Endothelial cell of umbilical vein (primary cell): Measurements from ENCODE around the gene SIRPA. TPM values are rescaled to one million over a fixed set of nuclear protein-coding genes. Genes with fewer than 3 reads are reported as not detected.

ENCODE experiments used
- BruUV-seq: library from RNA; stranded (reverse); fragments of 400-500 nt; replicated peaks from 2 replicates; lab custom pipeline; 2021; lab: Mats Ljungman, UMichigan
- CTCF ChIA-PET: fragments of 300-600, 350-600 bp; sonication (Branson Sonifier 250); formaldehyde crosslinking; loops from one replicate; lab custom pipeline; 2021; ENCODE audit warnings: antibody characterized with exemption, inconsistent platforms; lab: Charles Lee
- POLR2A ChIA-PET: fragments of 300-600, 350-600 bp; sonication (Branson Sonifier 250); formaldehyde crosslinking; loops from one replicate; lab custom pipeline; 2021; ENCODE audit warnings: antibody characterized with exemption, inconsistent platforms; lab: Charles Lee
- DNase-seq: peaks from one replicate; pipeline ENCODE4 v3.0.0-alpha.2; 2011; ENCODE audit warnings: low read depth, low spot score
- FAIRE-seq: peaks from 2 replicates; lab custom pipeline; 2011; peaks lifted over from hg19 to GRCh38; lab: Jason Lieb, UNC
- H2AFZ ChIP-seq: 2 replicates; pipeline ENCODE4 v1.6.0; 2012; ENCODE audit warnings: low read depth, low read length, control low read depth, inconsistent platforms
- H3K27ac ChIP-seq: 2 replicates; pipeline ENCODE4 v1.5.1; 2011; ENCODE audit warnings: low read depth, mild to moderate bottlenecking, control low read depth, low read length, moderate library complexity; ENCODE audit not compliant: insufficient read depth
- H3K27me3 ChIP-seq, 2 experiments: 2 replicates each; pipeline versions ENCODE4 v1.6.0 to v1.6.1; 2011; ENCODE audit warnings: low read length in 2 of 2, mixed read lengths in 1 of 2; ENCODE audit not compliant: control insufficient read depth in 2 of 2, insufficient read depth in 2 of 2
- H3K36me3 ChIP-seq, 2 experiments: 2 replicates in 1 of 2; 3 replicates in 1 of 2; pipeline ENCODE4 v1.5.1; 2011; ENCODE audit warnings: low read length in 2 of 2, mild to moderate bottlenecking in 1 of 2, moderate library complexity in 1 of 2; ENCODE audit not compliant: control insufficient read depth in 2 of 2, insufficient read depth in 2 of 2; ENCODE audit errors: extremely low read depth in 1 of 2
- H3K4me1 ChIP-seq: 3 replicates; pipeline ENCODE4 v1.5.1; 2011; ENCODE audit warnings: mild to moderate bottlenecking, low read length; ENCODE audit not compliant: control insufficient read depth, insufficient read depth; ENCODE audit errors: extremely low read depth
- H3K4me2 ChIP-seq: 2 replicates; pipeline ENCODE4 v1.6.1; 2011; ENCODE audit warnings: low read length, control low read depth, mixed read lengths; ENCODE audit not compliant: insufficient read depth
- H3K4me3 ChIP-seq, 3 experiments: fragments of 200-600 bp in 1 of 3; sonication (generic), shearing (Covaris generic) in 1 of 3; replicated peaks in 1 of 3; 2 replicates each; pipeline ENCODE4 v1.5.1; 2011 to 2016; ENCODE audit warnings: control low read depth in 3 of 3, low read length in 3 of 3, mild to moderate bottlenecking in 2 of 3, inconsistent platforms in 1 of 3, low read depth in 1 of 3, moderate library complexity in 1 of 3; ENCODE audit not compliant: insufficient read depth in 1 of 3
- H3K79me2 ChIP-seq: 2 replicates; pipeline ENCODE4 v1.6.0; 2012; ENCODE audit warnings: low read length, inconsistent platforms; ENCODE audit not compliant: control insufficient read depth, insufficient read depth
- H3K9ac ChIP-seq: replicated peaks from 2 replicates; pipeline ENCODE3; 2011; ENCODE audit warnings: low read length, control low read depth; ENCODE audit not compliant: insufficient read depth; ENCODE audit errors: extremely low read depth
- H3K9me1 ChIP-seq: replicated peaks from 3 replicates; pipeline ENCODE4 v1.6.0; 2011; ENCODE audit warnings: mild to moderate bottlenecking, low read length; ENCODE audit not compliant: control insufficient read depth, insufficient read depth; ENCODE audit errors: extremely low read depth
- H3K9me3 ChIP-seq: replicated peaks from 2 replicates; pipeline ENCODE4 v1.5.1; 2012; ENCODE audit warnings: low read length, inconsistent platforms; ENCODE audit not compliant: control insufficient read depth, insufficient read depth
- H4K20me1 ChIP-seq: replicated peaks from 2 replicates; pipeline ENCODE3; 2011; ENCODE audit warnings: mild to moderate bottlenecking, low read length; ENCODE audit not compliant: control insufficient read depth, insufficient read depth; ENCODE audit errors: extremely low read depth
- EZH2 ChIP-seq: IDR thresholded peaks from 2 replicates; pipeline ENCODE4 v1.6.1; 2012; ENCODE audit warnings: borderline replicate concordance, low read depth, mild to moderate bottlenecking, moderate library complexity, low read length, inconsistent platforms; ENCODE audit not compliant: severe bottlenecking
- FOS ChIP-seq: IDR thresholded peaks from 2 replicates; pipeline ENCODE4 v1.6.1; 2011; ENCODE audit warnings: mild to moderate bottlenecking, low read length, moderate library complexity, borderline replicate concordance; ENCODE audit not compliant: insufficient read depth
- GATA2 ChIP-seq: IDR thresholded peaks from 2 replicates; pipeline ENCODE4 v1.7.0; 2011; ENCODE audit warnings: low read depth, mild to moderate bottlenecking, moderate library complexity, mixed read lengths, low read length; ENCODE audit not compliant: insufficient read length, insufficient read depth
- JUN ChIP-seq: IDR thresholded peaks from 2 replicates; pipeline ENCODE4 v1.6.1; 2011; ENCODE audit warnings: borderline replicate concordance, low read depth; ENCODE audit not compliant: insufficient read length, insufficient read depth
- MYC ChIP-seq: IDR thresholded peaks from one replicate; pipeline ENCODE4 v1.6.1; 2011; ENCODE audit warnings: mild to moderate bottlenecking, low read depth, low read length
- POLR2A ChIP-seq: IDR thresholded peaks from 2 replicates; pipeline ENCODE4 v1.6.1; 2012; ENCODE audit warnings: low read depth, mild to moderate bottlenecking, control low read depth, low read length
- POLR2AphosphoS5 ChIP-seq: IDR thresholded peaks from 2 replicates; pipeline ENCODE4 v1.6.1; 2012; ENCODE audit warnings: low read depth, mild to moderate bottlenecking, control low read depth, low read length, moderate library complexity; ENCODE audit not compliant: insufficient read depth
- dilution Hi-C: fragments of 300-500 bp; cut with MboI; formaldehyde crosslinking; loops from one replicate; pipeline ENCODE4 v1.15.0; 2019; ENCODE audit warnings: low sequenced_read_pairs; ENCODE audit not compliant: extremely low pct_ligation_motif_present
- intact Hi-C: fragments of 100-400 bp; cut with micrococcal nuclease; formaldehyde crosslinking; loops from one replicate; pipeline ENCODE4 v1.10.0; 2022
- polyA plus RNA-seq, 4 experiments: library from polyadenylated mRNA; depleted of rRNA in 3 of 4; stranded (reverse) in 3 of 4; unstranded in 1 of 4; fragments of >200 nt; gene quantifications; 2 replicates each; pipeline versions ENCODE4 v1.2.1 to v1.2.3, GENCODE V29; 2011 to 2012; ENCODE audit warnings: missing spikeins in 1 of 4
- total RNA-seq: library from RNA; stranded (reverse); gene quantifications from 2 replicates; pipeline ENCODE4 v1.2.3, GENCODE V29; 2021
- TF ChIP-seq, protein P1 (sequence below), 2 donors: IDR thresholded peaks; 1 replicate in 1 of 2; 2 replicates in 1 of 2; pipeline ENCODE4 v1.5.1; 2011; ENCODE audit warnings: low read length in 2 of 2, mild to moderate bottlenecking in 2 of 2, moderate library complexity in 2 of 2, control low read depth in 1 of 2, inconsistent platforms in 1 of 2, low read depth in 1 of 2; ENCODE audit not compliant: insufficient read depth in 1 of 2; ENCODE audit errors: extremely low read depth in 1 of 2
- TF ChIP-seq, protein P2 (sequence below): IDR thresholded peaks from 2 replicates; pipeline ENCODE4 v1.6.1; 2011; ENCODE audit not compliant: insufficient read depth, insufficient read length

The SIRPA gene
- total and polyA plus RNA-seq, 2 donors (not counting 3 experiments of a cell fraction or from before 2014, with no cell fraction given): 29.9 to 59.2 TPM

DNA sequence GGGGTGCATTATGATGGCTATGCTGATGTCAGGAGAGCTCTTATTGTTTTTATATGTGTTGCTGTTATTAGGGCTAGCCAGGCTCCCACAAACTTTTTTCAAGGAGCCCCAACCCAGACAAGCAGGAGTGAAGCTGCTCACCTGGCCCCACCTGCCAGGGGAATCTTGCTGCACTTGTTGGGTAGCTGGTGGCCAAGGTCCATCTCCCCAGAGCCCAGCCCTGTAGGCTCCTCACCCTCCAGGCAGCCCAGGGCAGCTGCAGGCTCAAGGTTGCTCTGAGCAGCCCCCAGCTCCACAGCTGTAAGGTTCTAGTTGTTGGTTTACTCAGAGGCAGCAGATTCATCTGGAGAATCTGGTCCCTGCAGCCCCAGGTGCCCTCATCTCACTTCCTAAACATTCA, 46.8 kb upstream of the SIRPA start:
- DNase-seq: no peak
- BruUV-seq: no TSS peak
- Histone ChIP-seq H3K4me1 (no peaks in the 10 kb centered on the region), H3K27me3 (peaks cover 12 to 22% of the 10 kb centered on the region in 2 experiments), H3K36me3 (no peaks in the 10 kb centered on the region), H3K9me1 (no peaks in the 10 kb centered on the region), H3K9me3 (no peaks in the 10 kb centered on the region), H3K4me3 (no peak overlapping the region), H3K4me2 (no peak overlapping the region), H3K9ac (no peak overlapping the region), H3K27ac (no peak overlapping the region), H3K79me2 (no peaks in the 10 kb centered on the region), H4K20me1 (no peaks in the 10 kb centered on the region), H2AFZ (no peak overlapping the region)
- intact Hi-C loops (no loop called here), dilution Hi-C loops (no loop called here)
- POLR2A ChIA-PET: no interaction called here
- CTCF ChIA-PET: interaction anchor here (1.0 to 2.4 kb wide), 2 partner anchors 8 to 46 kb away, joined by 3 to 7 read pairs; no protein-coding TSS in a partner anchor
- FAIRE-seq: no peak
- TF ChIP-seq EZH2: no peak
- TF ChIP-seq FOS: no peak
- no peak for TF ChIP-seq POLR2A
- TF ChIP-seq GATA2: no peak
- TF ChIP-seq MYC: no peak

DNA sequence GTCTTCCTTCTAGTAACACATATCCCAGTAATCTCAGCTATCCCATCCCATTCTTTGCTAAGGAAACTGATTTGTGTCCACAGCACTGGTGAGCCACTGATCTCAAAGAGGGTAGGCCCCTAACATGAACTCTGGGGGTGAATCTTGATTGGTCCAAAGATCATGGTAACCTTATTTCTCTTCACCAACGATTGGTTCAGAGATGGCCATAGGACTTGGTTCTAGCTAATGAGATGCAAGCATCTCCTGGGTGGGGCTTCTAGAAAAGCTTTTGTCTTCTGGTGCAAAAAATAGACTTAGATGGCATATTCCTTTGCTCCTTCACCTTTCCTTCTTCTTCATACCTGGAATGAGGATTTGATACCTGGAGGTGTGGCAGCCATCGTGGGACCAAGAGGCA, 43.8 kb upstream of the SIRPA start:
- Histone ChIP-seq H3K4me2 (no peak overlapping the region), H3K36me3 (no peaks in the 10 kb centered on the region), H3K4me1 (no peaks in the 10 kb centered on the region), H3K27me3 (peaks cover 13 to 15% of the 10 kb centered on the region in 2 experiments), H3K79me2 (no peaks in the 10 kb centered on the region), H3K9ac (no peak overlapping the region), H4K20me1 (no peaks in the 10 kb centered on the region), H3K9me1 (no peaks in the 10 kb centered on the region), H2AFZ (no peak overlapping the region), H3K27ac (no peak overlapping the region), H3K4me3 (no peak overlapping the region), H3K9me3 (no peaks in the 10 kb centered on the region)
- POLR2A ChIA-PET: no interaction called here
- dilution Hi-C loops (no loop called here), intact Hi-C loops (no loop called here)
- FAIRE-seq (no peak), DNase-seq (no peak)
- CTCF ChIA-PET: interaction anchor here (1.2 to 1.3 kb wide), 3 partner anchors 9 to 49 kb away, joined by 3 to 6 read pairs (median 4); no protein-coding TSS in a partner anchor
- no TSS peak for BruUV-seq
- no peak for TF ChIP-seq POLR2AphosphoS5
- TF ChIP-seq POLR2A: no peak
- TF ChIP-seq FOS: no peak
- TF ChIP-seq, protein P1, sequence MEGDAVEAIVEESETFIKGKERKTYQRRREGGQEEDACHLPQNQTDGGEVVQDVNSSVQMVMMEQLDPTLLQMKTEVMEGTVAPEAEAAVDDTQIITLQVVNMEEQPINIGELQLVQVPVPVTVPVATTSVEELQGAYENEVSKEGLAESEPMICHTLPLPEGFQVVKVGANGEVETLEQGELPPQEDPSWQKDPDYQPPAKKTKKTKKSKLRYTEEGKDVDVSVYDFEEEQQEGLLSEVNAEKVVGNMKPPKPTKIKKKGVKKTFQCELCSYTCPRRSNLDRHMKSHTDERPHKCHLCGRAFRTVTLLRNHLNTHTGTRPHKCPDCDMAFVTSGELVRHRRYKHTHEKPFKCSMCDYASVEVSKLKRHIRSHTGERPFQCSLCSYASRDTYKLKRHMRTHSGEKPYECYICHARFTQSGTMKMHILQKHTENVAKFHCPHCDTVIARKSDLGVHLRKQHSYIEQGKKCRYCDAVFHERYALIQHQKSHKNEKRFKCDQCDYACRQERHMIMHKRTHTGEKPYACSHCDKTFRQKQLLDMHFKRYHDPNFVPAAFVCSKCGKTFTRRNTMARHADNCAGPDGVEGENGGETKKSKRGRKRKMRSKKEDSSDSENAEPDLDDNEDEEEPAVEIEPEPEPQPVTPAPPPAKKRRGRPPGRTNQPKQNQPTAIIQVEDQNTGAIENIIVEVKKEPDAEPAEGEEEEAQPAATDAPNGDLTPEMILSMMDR (IDR thresholded peaks at IDR 0.05; ENCODE audit: extremely low read depth in 1 of 2, insufficient read depth in 1 of 2, low read depth in 1 of 2, low read length in 2 of 2): no peak
- TF ChIP-seq GATA2: no peak
- TF ChIP-seq, protein P2, sequence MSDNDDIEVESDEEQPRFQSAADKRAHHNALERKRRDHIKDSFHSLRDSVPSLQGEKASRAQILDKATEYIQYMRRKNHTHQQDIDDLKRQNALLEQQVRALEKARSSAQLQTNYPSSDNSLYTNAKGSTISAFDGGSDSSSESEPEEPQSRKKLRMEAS: no peak
- TF ChIP-seq MYC: no peak
- TF ChIP-seq JUN: no peak
- TF ChIP-seq EZH2: no peak
